Common myeloid progenitor, CD34-positive (primary cell): Measurements from ENCODE around the gene LNX1.
A peak's percentile ranks its signal among the peaks of the same experiment; 100 is the strongest.

Experiments used
- CTCF ChIA-PET: fragments of 350-600 bp; sonication (Branson Sonifier 250); formaldehyde crosslinking; loops from one replicate; lab custom pipeline; 2021; ENCODE audit warnings: antibody characterized with exemption; lab: Charles Lee
- POLR2A ChIA-PET: fragments of 350-600 bp; sonication (Branson Sonifier 250); formaldehyde crosslinking; loops from one replicate; lab custom pipeline; 2021; ENCODE audit warnings: antibody characterized with exemption; lab: Charles Lee
- DNase-seq, 3 donors: peaks; one replicate each; pipeline versions ENCODE4 v3.0.0 to v3.0.0-alpha.2; 2013
- H3K27ac ChIP-seq, 2 experiments: 1 replicate in 1 of 2; 2 replicates in 1 of 2; pipeline ENCODE4 v1.7.0; 2013; ENCODE audit warnings: inconsistent platforms in 2 of 2, low read length in 2 of 2, mild to moderate bottlenecking in 2 of 2, low read depth in 1 of 2, moderate library complexity in 1 of 2; ENCODE audit not compliant: severe bottlenecking in 2 of 2, insufficient read depth in 1 of 2, poor library complexity in 1 of 2
- H3K27me3 ChIP-seq, 5 experiments: replicated peaks in 2 of 5; 1 replicate in 3 of 5; 2 replicates in 2 of 5; pipeline versions ENCODE4 v1.6.1 to v1.7.0; 2013; ENCODE audit warnings: low read length in 4 of 5, mild to moderate bottlenecking in 2 of 5, moderate library complexity in 2 of 5, inconsistent platforms in 1 of 5; ENCODE audit not compliant: insufficient read depth in 5 of 5, control insufficient read depth in 4 of 5
- H3K36me3 ChIP-seq, 4 experiments: 1 replicate in 2 of 4; 2 replicates in 2 of 4; pipeline versions ENCODE4 v1.6.1 to v1.7.0; 2013; ENCODE audit warnings: low read length in 3 of 4, control low read depth in 1 of 4, mild to moderate bottlenecking in 1 of 4; ENCODE audit not compliant: control insufficient read depth in 4 of 4, insufficient read depth in 4 of 4
- H3K4me1 ChIP-seq, 4 experiments: 1 replicate in 3 of 4; 2 replicates in 1 of 4; pipeline versions ENCODE4 v1.6.1 to v1.7.1; 2013; ENCODE audit warnings: low read length in 3 of 4, mild to moderate bottlenecking in 3 of 4, control low read depth in 1 of 4, inconsistent platforms in 1 of 4, moderate library complexity in 1 of 4; ENCODE audit not compliant: control insufficient read depth in 4 of 4, insufficient read depth in 4 of 4; ENCODE audit errors: control extremely low read depth in 1 of 4
- H3K4me3 ChIP-seq, 7 experiments: 1 replicate in 4 of 7; 2 replicates in 3 of 7; pipeline versions ENCODE4 v1.5.1 to v1.7.0; 2013; ENCODE audit warnings: mild to moderate bottlenecking in 7 of 7, low read length in 6 of 7, moderate library complexity in 6 of 7, inconsistent platforms in 2 of 7, low read depth in 2 of 7, control low read depth in 1 of 7; ENCODE audit not compliant: insufficient read depth in 4 of 7, control insufficient read depth in 1 of 7; ENCODE audit errors: extremely low read depth in 1 of 7
- H3K9me3 ChIP-seq, 5 experiments: 1 replicate in 4 of 5; 2 replicates in 1 of 5; pipeline versions ENCODE4 v1.6.1 to v1.7.1; 2013; ENCODE audit warnings: low read length in 4 of 5, mild to moderate bottlenecking in 2 of 5, inconsistent platforms in 1 of 5, low read depth in 1 of 5, moderate library complexity in 1 of 5; ENCODE audit not compliant: control insufficient read depth in 4 of 5, insufficient read depth in 2 of 5; ENCODE audit errors: control extremely low read depth in 1 of 5
- WGBS: methylation state at CpG from one replicate; pipeline ENCODE4 v1.1.5; 2013; ENCODE audit not compliant: insufficient coverage; 5-methylcytosine and 5-hydroxymethylcytosine counted together

Gene LNX1

GRCh38 chr4:53450773-53451172 lies 140.5 kb downstream of the LNX1 start:
- no peak for DNase-seq
- ChIA-PET CTCF (interaction anchor here (1.3 kb wide), 1 partner anchor 13 kb away, joined by 3 read pairs; no protein-coding TSS in a partner anchor), POLR2A (no interaction called here)
- Histone ChIP-seq H3K27me3 (no peaks in the 10 kb centered on the region), H3K4me3 (no peak overlapping the region), H3K27ac (no peak overlapping the region), H3K4me1 (no peaks in the 10 kb centered on the region), H3K36me3 (peaks cover 6 to 32% (median 25%) of the 10 kb centered on the region in 4 experiments), H3K9me3 (no peaks in the 10 kb centered on the region)
- 100% methylated on average over 1 of the region's 3 CpGs for WGBS

DNA sequence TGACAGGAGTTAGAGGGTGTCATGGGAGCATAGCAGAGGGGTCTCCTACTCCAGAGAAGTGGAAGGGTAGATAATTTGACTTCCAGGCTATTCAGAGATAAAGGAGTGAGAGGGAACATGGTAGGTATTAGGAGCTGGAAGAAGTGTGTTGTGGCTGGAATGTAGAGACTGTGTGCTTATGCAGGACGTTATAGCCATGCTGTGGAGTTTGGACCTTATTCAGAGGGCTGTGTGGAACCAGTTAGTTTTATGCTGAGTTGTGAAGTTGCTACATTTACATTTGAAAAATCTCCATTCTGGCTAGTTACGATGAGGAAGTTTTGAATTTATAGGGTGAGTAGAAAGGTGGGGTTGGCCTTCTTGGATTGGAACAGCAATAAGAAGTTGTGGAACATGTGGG lies 146.3 kb downstream of the LNX1 start:
- no peak overlapping the region for H3K4me3 ChIP-seq
- H3K27ac ChIP-seq, result no peak overlapping the region
- 90% methylated on average over 1 of the region's 2 CpGs for WGBS
- H3K27me3 ChIP-seq, result no peaks in the 10 kb centered on the region
- peaks cover 11 to 47% (median 28%) of the 10 kb centered on the region in 4 experiments for H3K36me3 ChIP-seq
- DNase-seq, result no peak
- CTCF ChIA-PET, result no interaction called here
- POLR2A ChIA-PET, result no interaction called here
- H3K9me3 ChIP-seq, result no peaks in the 10 kb centered on the region
- H3K4me1 ChIP-seq, result no peaks in the 10 kb centered on the region

DNA sequence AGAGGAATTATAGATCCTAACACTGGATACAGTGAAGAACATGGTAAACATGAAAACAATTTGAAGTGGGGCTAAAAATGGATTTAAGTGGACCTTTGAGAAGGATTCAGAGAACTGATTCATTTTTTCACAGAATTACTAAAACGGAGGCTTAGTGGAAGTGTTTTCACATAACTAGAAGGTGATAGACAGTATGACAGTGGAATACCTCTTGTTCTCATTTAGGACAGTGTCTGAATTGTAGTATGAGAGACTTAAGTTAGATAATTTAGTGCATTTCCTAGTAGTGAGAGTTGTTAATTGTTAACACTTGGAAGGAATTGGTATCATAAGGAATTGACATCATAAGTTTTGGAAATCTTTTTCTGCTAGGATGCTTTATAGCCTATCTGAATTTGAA lies 149.7 kb downstream of the LNX1 start:
- 100% methylated on average over 1 of the region's 1 CpG for WGBS
- no peak for DNase-seq
- H3K9me3 ChIP-seq, result no peaks in the 10 kb centered on the region
- no peaks in the 10 kb centered on the region for H3K4me1 ChIP-seq
- ChIA-PET POLR2A (no interaction called here), CTCF (no interaction called here)
- no peak overlapping the region for H3K4me3 ChIP-seq
- no peak overlapping the region for H3K27ac ChIP-seq
- no peaks in the 10 kb centered on the region for H3K27me3 ChIP-seq
- peaks cover 15 to 51% (median 38%) of the 10 kb centered on the region in 4 experiments for H3K36me3 ChIP-seq

- 100% methylated on average over 1 of the region's 1 CpG for WGBS
- DNase-seq, result no peak
- Histone ChIP-seq H3K27me3 (no peaks in the 10 kb centered on the region), H3K36me3 (peaks cover 12 to 36% (median 21%) of the 10 kb centered on the region in 4 experiments), H3K27ac (no peak overlapping the region), H3K4me1 (no peaks in the 10 kb centered on the region), H3K4me3 (no peak overlapping the region), H3K9me3 (no peaks in the 10 kb centered on the region)
- ChIA-PET CTCF (no interaction called here), POLR2A (no interaction called here)
Measured at GRCh38 chr4:53436251-53436650, 155.0 kb downstream of the LNX1 start.

GRCh38 chr4:53432528-53433424 lies 158.5 kb downstream of the LNX1 start:
- H3K27ac ChIP-seq, result no peak overlapping the region
- H3K27me3 ChIP-seq, result no peaks in the 10 kb centered on the region
- H3K36me3 ChIP-seq, result peaks cover 15 to 54% (median 34%) of the 10 kb centered on the region in 4 experiments
- peaks cover 0 to 5% (median 2%) of the 10 kb centered on the region in 4 experiments for H3K4me1 ChIP-seq
- H3K9me3 ChIP-seq, result no peaks in the 10 kb centered on the region
- no peak for DNase-seq
- CTCF ChIA-PET, result no interaction called here
- WGBS, result 100% methylated on average over 1 of the region's 4 CpGs
- H3K4me3 ChIP-seq, result no peak overlapping the region
- POLR2A ChIA-PET, result no interaction called here

DNA sequence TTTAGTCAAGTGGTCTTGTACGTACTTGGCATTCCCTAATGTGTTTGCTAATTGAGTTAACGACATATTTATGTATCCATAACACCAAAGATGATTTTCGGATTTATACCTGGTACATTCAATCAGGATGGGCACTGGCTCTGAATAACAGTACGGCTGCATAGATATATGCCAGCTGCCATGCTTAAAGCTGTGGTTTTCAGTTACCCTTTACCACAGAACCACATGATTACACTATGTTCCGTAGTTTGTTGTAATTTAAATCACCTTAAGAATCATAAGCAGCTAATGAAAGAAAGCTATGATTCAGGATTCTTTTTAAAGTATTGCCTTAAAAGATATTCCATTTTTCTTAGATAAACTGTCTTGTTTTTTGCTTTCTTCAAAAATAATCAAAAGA lies 160.2 kb downstream of the LNX1 start:
- 0% methylated on average over 1 of the region's 5 CpGs for WGBS
- H3K36me3 ChIP-seq, result peaks cover 10 to 57% (median 33%) of the 10 kb centered on the region in 4 experiments
- ChIA-PET CTCF (no interaction called here), POLR2A (no interaction called here)
- peak; percentile 13 to 68 (median 63) for DNase-seq
- no peak overlapping the region for H3K27ac ChIP-seq
- no peak overlapping the region for H3K4me3 ChIP-seq
- peaks cover 0 to 5% (median 2%) of the 10 kb centered on the region in 4 experiments for H3K4me1 ChIP-seq
- no peaks in the 10 kb centered on the region for H3K27me3 ChIP-seq
- no peaks in the 10 kb centered on the region for H3K9me3 ChIP-seq

DNA sequence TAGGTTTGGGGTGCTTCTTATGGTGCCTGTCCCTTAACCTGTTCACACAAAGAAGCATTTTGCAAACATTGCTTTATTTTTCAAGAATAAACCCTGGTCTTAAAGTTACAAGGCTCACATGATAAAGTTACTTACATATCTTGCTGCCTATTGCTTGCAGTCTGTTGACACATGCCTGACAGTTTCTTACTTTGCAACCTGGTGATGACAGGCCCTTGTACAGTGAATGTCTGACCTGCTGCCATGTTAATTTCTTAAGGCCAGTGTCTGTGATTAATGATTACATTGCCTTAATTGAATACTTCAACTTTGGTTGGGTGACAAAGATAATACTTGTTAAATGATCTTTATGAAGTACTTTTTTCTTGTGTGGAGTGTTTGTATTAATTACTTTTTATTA lies 163.9 kb downstream of the LNX1 start:
- H3K4me3 ChIP-seq, result no peak overlapping the region
- ChIA-PET POLR2A (no interaction called here), CTCF (no interaction called here)
- no peak for DNase-seq
- no peak overlapping the region for H3K27ac ChIP-seq
- peaks cover 10 to 41% (median 25%) of the 10 kb centered on the region in 4 experiments for H3K36me3 ChIP-seq
- no peaks in the 10 kb centered on the region for H3K9me3 ChIP-seq
- peaks cover 0 to 5% (median 2%) of the 10 kb centered on the region in 4 experiments for H3K4me1 ChIP-seq
- H3K27me3 ChIP-seq, result no peaks in the 10 kb centered on the region
